Neuronal stem cell (in vitro differentiated cells): ENCODE data around the gene MGMT.

Experiments used
- DNase-seq: peaks from one replicate; pipeline ENCODE4 v3.0.0-alpha.2; 2013; ENCODE audit warnings: low spot score
- H2AFZ ChIP-seq: one replicate; pipeline ENCODE4 v1.6.1; 2013; ENCODE audit warnings: mild to moderate bottlenecking, low read length, inconsistent platforms
- H2AK5ac ChIP-seq: 2 replicates; pipeline ENCODE4 v1.6.1; 2013; ENCODE audit warnings: low read depth, mild to moderate bottlenecking, inconsistent platforms, low read length, moderate library complexity, mixed read lengths
- H2BK120ac ChIP-seq: 2 replicates; pipeline ENCODE4 v1.6.1; 2013; ENCODE audit warnings: low read depth, mild to moderate bottlenecking, inconsistent platforms, low read length, moderate library complexity, mixed read lengths
- H2BK12ac ChIP-seq: one replicate; pipeline ENCODE4 v1.6.1; 2013; ENCODE audit warnings: low read length, inconsistent platforms
- H2BK15ac ChIP-seq: 2 replicates; pipeline ENCODE4 v1.6.1; 2013; ENCODE audit warnings: mild to moderate bottlenecking, low read length, inconsistent platforms, mixed read lengths
- H2BK5ac ChIP-seq: one replicate; pipeline ENCODE4 v1.6.1; 2013; ENCODE audit warnings: inconsistent platforms, mild to moderate bottlenecking, low read length, moderate library complexity
- H3K14ac ChIP-seq: one replicate; pipeline ENCODE4 v1.6.1; 2013; ENCODE audit warnings: low read length, inconsistent platforms
- H3K18ac ChIP-seq: 2 replicates; pipeline ENCODE4 v1.6.1; 2013; ENCODE audit warnings: low read length, inconsistent platforms
- H3K23ac ChIP-seq: 2 replicates; pipeline ENCODE4 v1.6.1; 2013; ENCODE audit warnings: low read depth, mild to moderate bottlenecking, mixed read lengths, low read length, inconsistent platforms; ENCODE audit not compliant: poor library complexity
- H3K27ac ChIP-seq: replicated peaks from 3 replicates; pipeline ENCODE4 v1.5.1; 2013; ENCODE audit warnings: low read length, inconsistent platforms
- H3K27me3 ChIP-seq, 3 experiments: 2 replicates each; pipeline ENCODE4 v1.6.1; 2013; ENCODE audit warnings: low read length in 3 of 3, mild to moderate bottlenecking in 2 of 3, inconsistent platforms in 1 of 3, low read depth in 1 of 3, mixed read lengths in 1 of 3, moderate library complexity in 1 of 3; ENCODE audit not compliant: control insufficient read depth in 3 of 3, insufficient read depth in 3 of 3
- H3K36me3 ChIP-seq, 2 donors: replicated peaks in 1 of 2; 2 replicates each; pipeline ENCODE4 v1.6.1; 2013; ENCODE audit warnings: low read length in 2 of 2; ENCODE audit not compliant: control insufficient read depth in 2 of 2, insufficient read depth in 2 of 2
- H3K4ac ChIP-seq: 2 replicates; pipeline ENCODE4 v1.6.1; 2013; ENCODE audit warnings: inconsistent platforms, mild to moderate bottlenecking, low read length, moderate library complexity
- H3K4me1 ChIP-seq, 2 donors: 1 replicate in 1 of 2; 2 replicates in 1 of 2; pipeline ENCODE4 v1.6.1; 2013; ENCODE audit warnings: low read length in 2 of 2, low read depth in 1 of 2; ENCODE audit not compliant: control insufficient read depth in 2 of 2, insufficient read depth in 1 of 2
- H3K4me2 ChIP-seq: one replicate; pipeline ENCODE4 v1.6.1; 2013; ENCODE audit warnings: mild to moderate bottlenecking, low read length, inconsistent platforms; ENCODE audit not compliant: insufficient read depth, poor library complexity, severe bottlenecking
- H3K4me3 ChIP-seq, 2 donors: 2 replicates each; pipeline ENCODE4 v1.5.1; 2013; ENCODE audit warnings: low read length in 2 of 2, mild to moderate bottlenecking in 2 of 2, inconsistent platforms in 1 of 2, moderate library complexity in 1 of 2
- H3K79me1 ChIP-seq: one replicate; pipeline ENCODE4 v1.6.1; 2013; ENCODE audit warnings: low read depth, mild to moderate bottlenecking, inconsistent platforms, low read length, moderate library complexity
- H3K9ac ChIP-seq: one replicate; pipeline ENCODE4 v1.6.1; 2013; ENCODE audit warnings: mild to moderate bottlenecking, low read depth, low read length, inconsistent platforms; ENCODE audit not compliant: poor library complexity
- H3K9me3 ChIP-seq, 2 donors: replicated peaks in 1 of 2; 2 replicates each; pipeline versions ENCODE3 to v1.6.1; 2013; ENCODE audit warnings: low read length in 2 of 2, mild to moderate bottlenecking in 2 of 2, inconsistent platforms in 1 of 2, low read depth in 1 of 2, mixed read lengths in 1 of 2, moderate library complexity in 1 of 2; ENCODE audit not compliant: control insufficient read depth in 2 of 2, insufficient read depth in 1 of 2
- H4K8ac ChIP-seq: one replicate; pipeline ENCODE4 v1.6.1; 2013; ENCODE audit warnings: low read depth, mild to moderate bottlenecking, inconsistent platforms, low read length, moderate library complexity
- H4K91ac ChIP-seq: one replicate; pipeline ENCODE4 v1.6.1; 2013; ENCODE audit warnings: low read length, low read depth, mild to moderate bottlenecking, inconsistent platforms; ENCODE audit not compliant: poor library complexity
- WGBS, 2 donors: extraction: QIAGEN DNeasy Blood & Tissue Kit; methylation state at CpG; one replicate each; pipeline ENCODE4 v1.1.7; 2013; ENCODE audit warnings: missing lambda C conversion rate in 2 of 2, mixed read lengths in 1 of 2; ENCODE audit not compliant: insufficient read length in 2 of 2, insufficient replicate concordance in 1 of 2; ENCODE audit errors: extremely low coverage in 2 of 2; 5-methylcytosine and 5-hydroxymethylcytosine counted together

MGMT gene

GRCh38 chr10:129509835-129510234 is 42.8 kb downstream of the MGMT start:
- DNase-seq, result no peak
- Histone ChIP-seq H4K91ac (no peak overlapping the region), H3K27ac (no peak overlapping the region), H3K27me3 (no peaks in the 10 kb centered on the region), H3K23ac (no peak overlapping the region), H3K4ac (no peak overlapping the region), H2BK120ac (no peak overlapping the region), H3K18ac (no peak overlapping the region), H3K79me1 (peaks cover 2% of the 10 kb centered on the region), H3K9me3 (peaks cover 0 to 3% of the 10 kb centered on the region in 2 donors), H3K4me3 (no peak overlapping the region), H2BK15ac (no peak overlapping the region), H2BK12ac (no peak overlapping the region), H4K8ac (no peak overlapping the region), H2BK5ac (no peak overlapping the region), H3K4me2 (no peak overlapping the region), H2AFZ (no peak overlapping the region), H3K4me1 (peaks cover 0 to 2% of the 10 kb centered on the region in 2 donors), H2AK5ac (no peak overlapping the region), H3K9ac (no peak overlapping the region), H3K36me3 (no peaks in the 10 kb centered on the region), H3K14ac (no peak overlapping the region)
- WGBS, 2 donors, result no CpG with 5 or more reads among the region's 8 CpGs

- H3K4me2 ChIP-seq, result no peak overlapping the region
These were observed 44.0 kb downstream of the MGMT start for GRCh38 chr10:129511086-129511485.

GRCh38 chr10:129511758-129512157 is 44.7 kb downstream of the MGMT start:
- Histone ChIP-seq H3K36me3 (no peaks in the 10 kb centered on the region), H3K79me1 (peaks cover 4% of the 10 kb centered on the region), H2BK12ac (no peak overlapping the region), H3K14ac (no peak overlapping the region), H3K27ac (no peak overlapping the region), H2BK15ac (no peak overlapping the region), H2AFZ (no peak overlapping the region), H3K9ac (no peak overlapping the region), H3K27me3 (no peaks in the 10 kb centered on the region), H3K4ac (no peak overlapping the region), H3K4me3 (no peak overlapping the region), H3K23ac (no peak overlapping the region), H3K18ac (no peak overlapping the region), H3K4me1 (peaks cover 0 to 2% of the 10 kb centered on the region in 2 donors), H3K9me3 (peaks cover 0 to 3% of the 10 kb centered on the region in 2 donors), H2BK5ac (no peak overlapping the region), H2AK5ac (no peak overlapping the region), H4K8ac (no peak overlapping the region), H4K91ac (no peak overlapping the region), H3K4me2 (no peak overlapping the region), H2BK120ac (no peak overlapping the region)
- DNase-seq, result no peak
- no CpG with 5 or more reads among the region's 12 CpGs for WGBS, 2 donors

More at GRCh38 chr10:129511086-129511485, 44.0 kb downstream of the MGMT start:
- WGBS, 2 donors, result no CpG with 5 or more reads among the region's 13 CpGs
- H4K91ac ChIP-seq, result no peak overlapping the region
- no peak overlapping the region for H3K9ac ChIP-seq
- H3K4me1 ChIP-seq, result peaks cover 0 to 2% of the 10 kb centered on the region in 2 donors
- no peak overlapping the region for H3K4ac ChIP-seq
- no peak overlapping the region for H2BK15ac ChIP-seq
- no peak overlapping the region for H3K4me3 ChIP-seq
- H3K36me3 ChIP-seq, result no peaks in the 10 kb centered on the region
- peaks cover 0 to 3% of the 10 kb centered on the region in 2 donors for H3K9me3 ChIP-seq
- H2AK5ac ChIP-seq, result no peak overlapping the region
- no peak overlapping the region for H2BK12ac ChIP-seq
- no peak overlapping the region for H2AFZ ChIP-seq
- no peaks in the 10 kb centered on the region for H3K27me3 ChIP-seq
- no peak overlapping the region for H2BK120ac ChIP-seq
- no peak overlapping the region for H2BK5ac ChIP-seq
- no peak overlapping the region for H4K8ac ChIP-seq
- H3K23ac ChIP-seq, result no peak overlapping the region
- H3K18ac ChIP-seq, result no peak overlapping the region
- no peak for DNase-seq
- H3K14ac ChIP-seq, result no peak overlapping the region
- H3K79me1 ChIP-seq, result peaks cover 4% of the 10 kb centered on the region
- H3K27ac ChIP-seq, result no peak overlapping the region

GRCh38 chr10:129513312-129513711 is 46.3 kb downstream of the MGMT start:
- Histone ChIP-seq H3K23ac (no peak overlapping the region), H3K27ac (no peak overlapping the region)
- WGBS, 2 donors, result no CpG with 5 or more reads among the region's 8 CpGs

More at GRCh38 chr10:129513312-129513711, 46.3 kb downstream of the MGMT start:
- H2AK5ac ChIP-seq, result no peak overlapping the region
- no peaks in the 10 kb centered on the region for H3K27me3 ChIP-seq
- H3K14ac ChIP-seq, result no peak overlapping the region
- H3K4me2 ChIP-seq, result no peak overlapping the region
- peak overlapping the region; percentile 57 for H3K9ac ChIP-seq
- H3K36me3 ChIP-seq, result no peaks in the 10 kb centered on the region
- H3K18ac ChIP-seq, result no peak overlapping the region
- H3K4ac ChIP-seq, result no peak overlapping the region
- no peak overlapping the region for H4K91ac ChIP-seq
- no peak for DNase-seq
- peaks cover 6% of the 10 kb centered on the region for H3K79me1 ChIP-seq
- no peak overlapping the region for H4K8ac ChIP-seq
- H3K9me3 ChIP-seq, result no peaks in the 10 kb centered on the region
- no peak overlapping the region for H2BK5ac ChIP-seq
- H2AFZ ChIP-seq, result no peak overlapping the region
- no peak overlapping the region for H3K4me3 ChIP-seq
- peaks cover 0 to 2% of the 10 kb centered on the region in 2 donors for H3K4me1 ChIP-seq
- no peak overlapping the region for H2BK15ac ChIP-seq
- no peak overlapping the region for H2BK120ac ChIP-seq
- no peak overlapping the region for H2BK12ac ChIP-seq
